Measurements from ENCODE around the gene DGKH.

Gene DGKH

DNA sequence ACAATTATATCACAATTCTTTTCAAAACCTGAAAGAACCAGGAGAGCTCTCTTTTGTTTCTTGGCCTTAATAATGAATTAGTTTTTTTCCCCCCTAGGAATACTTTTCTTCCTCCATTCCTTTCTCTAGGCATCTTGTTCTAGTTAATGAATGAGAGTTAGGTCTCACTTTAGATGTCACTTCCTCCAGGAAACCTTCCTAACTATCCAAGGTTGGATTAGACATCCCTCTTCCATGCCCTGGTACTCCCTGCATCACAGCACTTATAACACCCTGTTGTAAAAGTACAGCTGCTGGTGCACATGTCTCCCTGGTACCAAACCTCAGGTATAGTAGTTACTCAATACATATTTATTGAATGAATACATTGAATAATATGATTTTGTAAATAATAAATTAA is 21.2 kb upstream of the DGKH start:
- H3K9me3 ChIP-seq (ENCODE audit: low read length) = no peaks in the 10 kb centered on the region
- H3K27me3 ChIP-seq (ENCODE audit: insufficient read depth, low read length) = no peaks in the 10 kb centered on the region
- no peak overlapping the region for H3K4me3 ChIP-seq (ENCODE audit: low read depth, low read length, poor library complexity, severe bottlenecking)
- TF ChIP-seq, protein P1, sequence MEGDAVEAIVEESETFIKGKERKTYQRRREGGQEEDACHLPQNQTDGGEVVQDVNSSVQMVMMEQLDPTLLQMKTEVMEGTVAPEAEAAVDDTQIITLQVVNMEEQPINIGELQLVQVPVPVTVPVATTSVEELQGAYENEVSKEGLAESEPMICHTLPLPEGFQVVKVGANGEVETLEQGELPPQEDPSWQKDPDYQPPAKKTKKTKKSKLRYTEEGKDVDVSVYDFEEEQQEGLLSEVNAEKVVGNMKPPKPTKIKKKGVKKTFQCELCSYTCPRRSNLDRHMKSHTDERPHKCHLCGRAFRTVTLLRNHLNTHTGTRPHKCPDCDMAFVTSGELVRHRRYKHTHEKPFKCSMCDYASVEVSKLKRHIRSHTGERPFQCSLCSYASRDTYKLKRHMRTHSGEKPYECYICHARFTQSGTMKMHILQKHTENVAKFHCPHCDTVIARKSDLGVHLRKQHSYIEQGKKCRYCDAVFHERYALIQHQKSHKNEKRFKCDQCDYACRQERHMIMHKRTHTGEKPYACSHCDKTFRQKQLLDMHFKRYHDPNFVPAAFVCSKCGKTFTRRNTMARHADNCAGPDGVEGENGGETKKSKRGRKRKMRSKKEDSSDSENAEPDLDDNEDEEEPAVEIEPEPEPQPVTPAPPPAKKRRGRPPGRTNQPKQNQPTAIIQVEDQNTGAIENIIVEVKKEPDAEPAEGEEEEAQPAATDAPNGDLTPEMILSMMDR (IDR thresholded peaks at IDR 0.05; ENCODE audit: low read length) = no peak
- TF ChIP-seq EZH2 (IDR thresholded peaks at IDR 0.05; ENCODE audit: borderline replicate concordance, low read length) = no peak
- no peaks in the 10 kb centered on the region for H3K4me1 ChIP-seq (ENCODE audit: insufficient read depth, low read length, severe bottlenecking)
- H3K9ac ChIP-seq (ENCODE audit: low read length) = no peak overlapping the region
- no peaks in the 10 kb centered on the region for H3K36me3 ChIP-seq (ENCODE audit: insufficient read depth, low read length)
- H3K4me2 ChIP-seq (ENCODE audit: low read length) = no peak overlapping the region
- H2AFZ ChIP-seq (ENCODE audit: low read length) = no peak overlapping the region
- no peaks in the 10 kb centered on the region for H3K9me2 ChIP-seq (ENCODE audit: low read depth, low read length)
- no peaks in the 10 kb centered on the region for H3K79me2 ChIP-seq (ENCODE audit: insufficient read depth, low read length)
- no peak overlapping the region for H3K27ac ChIP-seq (ENCODE audit: low read depth, low read length, poor library complexity, severe bottlenecking)
- H3F3A ChIP-seq (ENCODE audit: insufficient read depth, low read length) = no peaks in the 10 kb centered on the region
- no peaks in the 10 kb centered on the region for H4K20me1 ChIP-seq (ENCODE audit: insufficient read depth, low read length)

DNA sequence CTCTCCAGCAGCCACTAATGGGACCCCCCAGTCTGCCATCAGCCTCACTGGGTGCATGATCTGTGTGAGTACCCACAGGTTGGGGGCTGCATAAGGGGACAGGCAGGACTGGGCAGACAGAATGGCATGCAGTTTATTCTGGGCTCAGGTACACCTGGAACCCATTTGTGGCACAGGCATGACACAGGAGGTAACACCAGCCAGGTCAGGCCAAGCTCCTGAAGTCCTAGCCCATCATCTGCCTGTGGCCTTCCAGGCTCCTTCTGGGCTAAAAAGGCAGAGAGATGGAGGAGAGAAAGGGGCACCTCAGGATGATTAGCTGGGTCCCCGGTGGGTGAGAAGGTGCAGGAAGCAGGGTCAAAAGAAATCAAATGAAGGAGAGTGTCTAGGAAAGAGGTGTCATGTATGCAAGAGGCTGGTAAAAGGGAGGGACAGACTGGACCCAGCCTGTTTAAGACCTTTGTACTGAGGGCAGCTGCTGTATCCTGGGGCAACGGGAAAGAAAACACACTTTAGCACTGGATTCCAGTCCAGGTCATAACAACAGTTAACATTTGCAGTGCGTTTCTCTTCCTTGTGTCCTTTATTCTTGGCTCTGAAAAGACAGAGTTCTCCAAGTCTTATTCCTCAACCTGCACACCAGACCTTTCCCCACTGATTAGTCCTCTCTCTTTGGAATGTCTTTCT is 20.2 kb upstream of the DGKH start:
- Histone ChIP-seq H3K4me3 (ENCODE audit: low read depth, low read length, poor library complexity, severe bottlenecking) (no peak overlapping the region), H2AFZ (ENCODE audit: low read length) (no peak overlapping the region), H4K20me1 (ENCODE audit: insufficient read depth, low read length) (no peaks in the 10 kb centered on the region), H3K4me2 (ENCODE audit: low read length) (no peak overlapping the region), H3K9me3 (ENCODE audit: low read length) (no peaks in the 10 kb centered on the region), H3K36me3 (ENCODE audit: insufficient read depth, low read length) (no peaks in the 10 kb centered on the region), H3K9ac (ENCODE audit: low read length) (no peak overlapping the region), H3K9me2 (ENCODE audit: low read depth, low read length) (no peaks in the 10 kb centered on the region), H3K79me2 (ENCODE audit: insufficient read depth, low read length) (no peaks in the 10 kb centered on the region), H3K4me1 (ENCODE audit: insufficient read depth, low read length, severe bottlenecking) (no peaks in the 10 kb centered on the region), H3K27ac (ENCODE audit: low read depth, low read length, poor library complexity, severe bottlenecking) (no peak overlapping the region), H3F3A (ENCODE audit: insufficient read depth, low read length) (no peaks in the 10 kb centered on the region), H3K27me3 (ENCODE audit: insufficient read depth, low read length) (no peaks in the 10 kb centered on the region)
- TF ChIP-seq, protein P1 (IDR thresholded peaks at IDR 0.05; ENCODE audit: low read length) = no peak
- no peak for TF ChIP-seq EZH2 (IDR thresholded peaks at IDR 0.05; ENCODE audit: borderline replicate concordance, low read length)

DNA sequence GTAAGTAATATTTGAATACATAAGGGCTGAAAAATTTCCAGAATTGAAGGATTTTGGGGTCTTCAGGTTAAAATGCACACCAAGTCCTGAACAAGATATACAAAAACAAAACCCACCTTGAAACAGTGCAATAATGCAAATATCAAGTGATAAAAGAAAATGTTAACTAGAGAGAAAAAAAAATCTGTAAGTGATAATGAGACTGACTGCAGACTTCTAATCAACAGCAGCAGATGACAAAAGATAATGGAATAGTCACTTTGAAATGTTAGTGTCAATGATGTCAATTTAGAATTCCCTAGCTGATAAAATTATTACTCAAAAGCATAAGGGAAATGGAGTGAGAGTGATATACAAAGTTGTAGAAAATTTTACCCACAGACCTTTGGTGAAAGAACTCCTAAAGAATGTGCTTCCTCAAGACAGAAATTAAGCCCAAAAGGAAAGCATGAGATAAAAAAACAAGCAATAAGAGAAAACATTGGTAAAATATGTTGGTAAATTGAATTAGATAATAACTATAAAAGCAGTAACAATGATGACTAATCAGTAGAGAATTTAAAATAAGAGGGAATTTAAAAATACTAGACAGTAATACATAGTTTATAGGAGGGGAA is 12.4 kb upstream of the DGKH start:
- Histone ChIP-seq H3K27ac (ENCODE audit: low read depth, low read length, poor library complexity, severe bottlenecking) (no peak overlapping the region), H3K9ac (ENCODE audit: low read length) (no peak overlapping the region), H3K4me3 (ENCODE audit: low read depth, low read length, poor library complexity, severe bottlenecking) (no peak overlapping the region), H3K4me1 (ENCODE audit: insufficient read depth, low read length, severe bottlenecking) (peaks cover 8% of the 10 kb centered on the region), H3K4me2 (ENCODE audit: low read length) (no peak overlapping the region), H3K79me2 (ENCODE audit: insufficient read depth, low read length) (no peaks in the 10 kb centered on the region), H3K27me3 (ENCODE audit: insufficient read depth, low read length) (no peaks in the 10 kb centered on the region), H3K36me3 (ENCODE audit: insufficient read depth, low read length) (no peaks in the 10 kb centered on the region; the same call in 1 of the 2 replicates), H3F3A (ENCODE audit: insufficient read depth, low read length) (no peaks in the 10 kb centered on the region), H3K9me2 (ENCODE audit: low read depth, low read length) (no peaks in the 10 kb centered on the region), H3K9me3 (ENCODE audit: low read length) (peaks cover 8% of the 10 kb centered on the region), H2AFZ (ENCODE audit: low read length) (no peak overlapping the region), H4K20me1 (ENCODE audit: insufficient read depth, low read length) (no peaks in the 10 kb centered on the region)
- TF ChIP-seq, protein P1 (IDR thresholded peaks at IDR 0.05; ENCODE audit: low read length) = no peak
- TF ChIP-seq EZH2 (IDR thresholded peaks at IDR 0.05; ENCODE audit: borderline replicate concordance, low read length) = no peak
